ENCODE results near the gene RPS14. TPM values are rescaled to one million over a fixed set of nuclear protein-coding genes. Genes with fewer than 3 reads are reported as not detected.

RPS14 gene
- total RNA-seq, 1 experiment from 2014 or later = 1,789 TPM

DNA sequence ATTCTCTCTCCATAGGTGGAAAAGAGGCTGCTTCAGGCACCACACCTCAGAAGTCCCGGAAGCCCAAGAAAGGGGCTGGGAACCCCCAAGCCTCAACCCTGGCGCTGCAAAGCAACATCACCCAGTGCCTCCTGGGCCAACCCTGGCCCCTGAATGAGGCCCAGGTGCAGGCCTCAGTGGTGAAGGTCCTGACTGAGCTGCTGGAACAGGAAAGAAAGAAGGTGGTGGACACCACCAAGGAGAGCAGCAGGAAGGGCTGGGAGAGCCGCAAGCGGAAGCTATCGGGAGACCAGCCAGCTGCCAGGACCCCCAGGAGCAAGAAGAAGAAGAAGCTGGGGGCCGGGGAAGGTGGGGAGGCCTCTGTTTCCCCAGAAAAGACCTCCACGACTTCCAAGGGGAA is 53.3 kb downstream of the RPS14 start:
- TSS peak; percentile 51 for BruUV-seq (replicated peaks)
- intact Hi-C loops (cut with micrococcal nuclease; ENCODE audit: unreplicated experiment) = no loop called here
- Histone ChIP-seq H3K4me3 (ENCODE audit: low read depth, low read length, poor library complexity, severe bottlenecking) (no peak overlapping the region), H3K4me1 (ENCODE audit: insufficient read depth, low read length, poor library complexity, severe bottlenecking) (no peaks in the 10 kb centered on the region), H3K9me3 (ENCODE audit: low read depth, low read length, poor library complexity, severe bottlenecking) (no peaks in the 10 kb centered on the region), H3K27me3 (replicated peaks; ENCODE audit: insufficient read depth, low read depth, low read length, poor library complexity) (no peaks in the 10 kb centered on the region), H3K27ac (ENCODE audit: low read depth, low read length, poor library complexity, severe bottlenecking) (no peak overlapping the region), H3K36me3 (ENCODE audit: insufficient read depth, low read length, poor library complexity, severe bottlenecking) (peaks cover 75% of the 10 kb centered on the region)
- ChIA-PET POLR2A (ENCODE audit: low non-redundant PET) (no interaction called here), CTCF (no interaction called here)
- TF ChIP-seq, protein P1, sequence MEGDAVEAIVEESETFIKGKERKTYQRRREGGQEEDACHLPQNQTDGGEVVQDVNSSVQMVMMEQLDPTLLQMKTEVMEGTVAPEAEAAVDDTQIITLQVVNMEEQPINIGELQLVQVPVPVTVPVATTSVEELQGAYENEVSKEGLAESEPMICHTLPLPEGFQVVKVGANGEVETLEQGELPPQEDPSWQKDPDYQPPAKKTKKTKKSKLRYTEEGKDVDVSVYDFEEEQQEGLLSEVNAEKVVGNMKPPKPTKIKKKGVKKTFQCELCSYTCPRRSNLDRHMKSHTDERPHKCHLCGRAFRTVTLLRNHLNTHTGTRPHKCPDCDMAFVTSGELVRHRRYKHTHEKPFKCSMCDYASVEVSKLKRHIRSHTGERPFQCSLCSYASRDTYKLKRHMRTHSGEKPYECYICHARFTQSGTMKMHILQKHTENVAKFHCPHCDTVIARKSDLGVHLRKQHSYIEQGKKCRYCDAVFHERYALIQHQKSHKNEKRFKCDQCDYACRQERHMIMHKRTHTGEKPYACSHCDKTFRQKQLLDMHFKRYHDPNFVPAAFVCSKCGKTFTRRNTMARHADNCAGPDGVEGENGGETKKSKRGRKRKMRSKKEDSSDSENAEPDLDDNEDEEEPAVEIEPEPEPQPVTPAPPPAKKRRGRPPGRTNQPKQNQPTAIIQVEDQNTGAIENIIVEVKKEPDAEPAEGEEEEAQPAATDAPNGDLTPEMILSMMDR (conservative IDR thresholded peaks at IDR 0.05; ENCODE audit: low read depth, low read length) = no peak
- no peak for TF ChIP-seq EZH2 (IDR thresholded peaks at IDR 0.05; ENCODE audit: borderline replicate concordance, low read depth, low read length, poor library complexity, severe bottlenecking)
- no peak for DNase-seq (ENCODE audit: low spot score)

DNA sequence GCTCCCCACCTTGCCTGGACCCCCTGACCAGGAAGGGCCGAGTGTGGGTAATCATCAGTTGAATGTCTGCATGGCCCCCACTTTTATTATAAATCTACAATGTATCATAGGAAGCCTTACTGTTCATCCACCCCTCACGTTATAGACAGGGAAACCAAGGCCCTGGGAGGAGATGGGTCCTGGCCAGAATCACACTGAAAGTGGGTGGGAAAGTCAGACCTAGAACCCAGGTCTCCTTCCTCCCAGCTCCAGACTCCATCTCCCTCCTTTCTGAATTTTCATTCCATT is 53.9 kb downstream of the RPS14 start:
- DNase-seq (ENCODE audit: low spot score) = no peak
- TF ChIP-seq EZH2 (IDR thresholded peaks at IDR 0.05; ENCODE audit: borderline replicate concordance, low read depth, low read length, poor library complexity, severe bottlenecking) = no peak
- TF ChIP-seq, protein P1 (conservative IDR thresholded peaks at IDR 0.05; ENCODE audit: low read depth, low read length) = no peak
- ChIA-PET CTCF (no interaction called here), POLR2A (ENCODE audit: low non-redundant PET) (no interaction called here)
- intact Hi-C loops (cut with micrococcal nuclease; ENCODE audit: unreplicated experiment) = no loop called here
- Histone ChIP-seq H3K4me3 (ENCODE audit: low read depth, low read length, poor library complexity, severe bottlenecking) (no peak overlapping the region), H3K27me3 (replicated peaks; ENCODE audit: insufficient read depth, low read depth, low read length, poor library complexity) (no peaks in the 10 kb centered on the region), H3K4me1 (ENCODE audit: insufficient read depth, low read length, poor library complexity, severe bottlenecking) (no peaks in the 10 kb centered on the region), H3K27ac (ENCODE audit: low read depth, low read length, poor library complexity, severe bottlenecking) (no peak overlapping the region), H3K36me3 (ENCODE audit: insufficient read depth, low read length, poor library complexity, severe bottlenecking) (peaks cover 77% of the 10 kb centered on the region), H3K9me3 (ENCODE audit: low read depth, low read length, poor library complexity, severe bottlenecking) (no peaks in the 10 kb centered on the region)
- no TSS peak for BruUV-seq (replicated peaks)

DNA sequence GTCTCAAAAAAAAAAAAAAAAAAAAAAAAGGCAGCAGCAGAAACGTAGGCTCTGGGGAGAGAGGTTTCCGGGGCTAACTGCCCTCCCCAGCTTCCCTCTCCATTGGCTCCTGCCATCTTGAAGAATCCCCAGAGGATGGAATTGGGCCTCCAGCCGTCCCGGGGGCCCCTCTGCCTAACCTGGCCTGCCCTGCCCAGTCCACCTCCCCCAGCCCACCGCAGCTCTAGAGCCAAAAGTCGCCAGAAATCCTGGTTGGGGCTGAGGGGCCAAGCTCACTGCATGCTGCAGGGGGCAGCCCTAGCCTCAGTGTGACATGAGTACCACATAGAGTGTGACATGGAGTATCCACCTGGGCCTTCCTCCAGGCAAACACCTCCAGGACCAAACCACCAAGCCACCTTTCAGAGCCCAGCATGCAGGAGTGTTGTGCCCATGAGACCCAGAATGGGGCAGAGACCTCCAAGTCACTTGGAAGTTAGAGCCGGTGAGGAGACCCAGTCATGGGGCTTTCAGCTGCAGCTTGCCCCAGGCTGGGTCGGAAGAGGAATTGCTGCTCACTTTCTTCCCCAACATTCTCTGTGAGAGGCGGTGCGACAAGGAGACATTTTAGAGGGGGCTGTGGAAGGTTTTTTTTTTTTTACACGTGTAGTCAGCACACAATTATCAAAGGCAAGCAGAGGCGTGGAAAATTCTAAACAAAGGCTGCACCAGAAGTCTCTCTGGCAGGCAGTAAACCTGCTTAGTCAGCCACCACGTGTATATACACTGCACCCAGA is 54.4 kb downstream of the RPS14 start:
- Histone ChIP-seq H3K4me1 (ENCODE audit: insufficient read depth, low read length, poor library complexity, severe bottlenecking) (no peaks in the 10 kb centered on the region), H3K4me3 (ENCODE audit: low read depth, low read length, poor library complexity, severe bottlenecking) (no peak overlapping the region), H3K27me3 (replicated peaks; ENCODE audit: insufficient read depth, low read depth, low read length, poor library complexity) (no peaks in the 10 kb centered on the region), H3K27ac (ENCODE audit: low read depth, low read length, poor library complexity, severe bottlenecking) (no peak overlapping the region), H3K36me3 (ENCODE audit: insufficient read depth, low read length, poor library complexity, severe bottlenecking) (peaks cover 77% of the 10 kb centered on the region), H3K9me3 (ENCODE audit: low read depth, low read length, poor library complexity, severe bottlenecking) (no peaks in the 10 kb centered on the region)
- no peak for DNase-seq (ENCODE audit: low spot score)
- CTCF ChIA-PET = no interaction called here
- intact Hi-C loops (cut with micrococcal nuclease; ENCODE audit: unreplicated experiment) = no loop called here
- no TSS peak for BruUV-seq (replicated peaks)
- TF ChIP-seq, protein P1 (conservative IDR thresholded peaks at IDR 0.05; ENCODE audit: low read depth, low read length) = no peak
- no peak for TF ChIP-seq EZH2 (IDR thresholded peaks at IDR 0.05; ENCODE audit: borderline replicate concordance, low read depth, low read length, poor library complexity, severe bottlenecking)
- POLR2A ChIA-PET (ENCODE audit: low non-redundant PET) = no interaction called here
